Measurements from ENCODE around the gene METAP1D. TPM values are rescaled to one million over a fixed set of nuclear protein-coding genes. Genes with fewer than 3 reads are reported as not detected.

METAP1D gene
- total RNA-seq, 1 experiment from 2014 or later = 20.7 TPM

DNA sequence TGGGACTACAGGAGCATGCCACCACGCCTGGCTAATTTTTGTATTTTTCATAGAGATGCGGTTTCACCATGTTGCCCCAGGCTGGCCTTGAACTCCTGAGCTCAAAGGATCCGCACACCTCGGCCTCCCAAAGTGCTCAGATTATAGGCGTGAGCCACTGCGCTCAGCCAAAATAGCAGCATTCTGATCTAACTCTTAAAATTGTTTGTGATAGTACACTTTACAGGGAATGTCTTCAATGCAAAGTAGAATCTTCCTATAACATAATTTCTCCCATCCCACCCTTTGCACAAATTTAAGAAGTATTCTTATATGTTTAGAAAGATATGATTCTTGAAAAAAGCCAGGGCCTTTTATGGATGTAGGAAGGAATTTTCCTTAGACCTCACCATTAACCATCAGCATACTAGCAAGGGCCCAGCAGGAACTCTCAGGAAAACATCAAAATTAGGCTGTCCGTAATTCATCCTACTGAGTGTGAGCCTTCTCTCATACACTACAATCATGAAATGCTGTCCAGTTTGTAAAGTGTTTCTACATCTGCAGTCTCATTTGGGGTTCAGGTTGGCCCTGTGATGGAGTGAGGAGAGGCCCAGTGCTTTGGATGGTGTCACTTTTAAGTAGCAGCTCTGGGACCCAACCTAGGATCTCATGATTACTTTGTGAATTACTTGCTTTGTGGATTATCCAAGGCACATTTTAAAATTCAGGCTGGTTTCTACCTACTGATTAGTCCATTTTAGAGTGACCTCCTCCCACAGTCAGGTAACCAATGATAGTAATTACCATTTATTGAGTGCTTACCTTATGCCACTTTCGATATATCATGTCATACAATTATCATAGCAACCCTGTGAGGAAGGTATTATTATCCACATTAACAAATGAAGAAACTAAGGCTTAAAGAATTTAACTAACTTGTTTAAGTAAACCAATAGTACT, 48.1 kb downstream of the METAP1D start:
- no peak overlapping the region for H3K27ac ChIP-seq (ENCODE audit: low read length)
- H2AFZ ChIP-seq (ENCODE audit: low read length) = no peak overlapping the region
- H3K79me2 ChIP-seq (ENCODE audit: low read length) = no peaks in the 10 kb centered on the region
- no peak for DNase-seq
- no peaks in the 10 kb centered on the region for H3K27me3 ChIP-seq (ENCODE audit: low read length)
- no peak overlapping the region for H3K9ac ChIP-seq (ENCODE audit: low read length)
- H3K36me3 ChIP-seq (ENCODE audit: insufficient read depth, low read length) = no peaks in the 10 kb centered on the region
- no peaks in the 10 kb centered on the region for H3K4me1 ChIP-seq (ENCODE audit: low read length)
- no peak overlapping the region for H3K4me2 ChIP-seq (ENCODE audit: low read depth, low read length, poor library complexity, severe bottlenecking)
- no peaks in the 10 kb centered on the region for H3K9me3 ChIP-seq (ENCODE audit: low read length)
- H4K20me1 ChIP-seq (ENCODE audit: insufficient read depth, low read depth, low read length) = no peaks in the 10 kb centered on the region
- no peak overlapping the region for H3K4me3 ChIP-seq (ENCODE audit: low read length)
- 0 out of 2 replicates have a peak, but pooled peaks cover 3% of the 10 kb centered on the region for H3K9me2 ChIP-seq (replicated peaks; ENCODE audit: insufficient read depth, low read length)

DNA sequence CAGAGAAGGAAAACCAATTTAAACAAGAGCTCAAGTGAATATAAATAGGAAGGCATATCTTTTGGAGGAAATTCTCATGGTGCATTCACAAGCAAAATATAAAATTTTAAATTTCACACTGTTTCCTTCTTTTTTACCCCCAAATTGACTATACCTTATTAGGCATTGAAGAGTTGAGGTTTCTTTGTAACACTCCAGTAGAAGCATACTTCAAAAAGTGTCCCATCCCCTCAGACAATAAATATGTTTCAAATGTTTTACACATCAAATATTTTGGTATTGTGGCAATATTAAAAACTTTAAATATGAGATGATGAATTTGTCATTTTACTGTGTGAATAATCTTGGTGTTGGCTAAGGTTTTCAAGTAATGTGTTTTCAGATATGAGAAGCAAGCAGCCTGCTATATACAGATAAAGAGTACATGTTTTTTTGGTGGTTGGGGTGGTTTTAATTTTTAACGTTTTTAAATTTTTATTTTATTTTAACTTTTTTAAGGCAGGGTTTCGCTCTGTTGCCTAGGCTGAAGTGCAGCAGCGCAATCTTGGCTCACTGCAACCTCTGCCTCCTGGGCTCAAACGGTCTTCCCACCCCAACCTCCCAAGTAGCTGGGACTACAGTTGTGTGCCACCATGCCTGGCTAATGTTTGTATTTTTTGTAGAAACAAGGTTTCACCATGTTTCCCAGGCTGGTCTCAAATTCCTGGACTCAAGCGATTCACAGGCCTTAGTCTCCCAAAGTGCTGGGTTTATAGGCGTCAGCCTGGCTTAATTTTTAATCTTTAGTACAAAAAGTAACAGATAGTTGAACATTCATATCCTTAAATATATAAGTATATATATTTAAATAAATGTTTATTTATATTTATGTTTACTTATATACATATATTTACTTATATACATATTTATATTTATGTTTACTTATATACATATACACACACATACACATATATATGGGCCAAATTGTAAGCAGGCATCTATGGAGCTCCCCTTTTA, 49.1 kb downstream of the METAP1D start:
- Histone ChIP-seq H3K9me2 (replicated peaks; ENCODE audit: insufficient read depth, low read length) (no peaks in the 10 kb centered on the region), H3K4me3 (ENCODE audit: low read length) (no peak overlapping the region), H3K36me3 (ENCODE audit: insufficient read depth, low read length) (no peaks in the 10 kb centered on the region), H3K4me1 (ENCODE audit: low read length) (no peaks in the 10 kb centered on the region), H2AFZ (ENCODE audit: low read length) (no peak overlapping the region), H3K9ac (ENCODE audit: low read length) (no peak overlapping the region), H3K27ac (ENCODE audit: low read length) (no peak overlapping the region), H3K79me2 (ENCODE audit: low read length) (no peaks in the 10 kb centered on the region), H3K9me3 (ENCODE audit: low read length) (no peaks in the 10 kb centered on the region), H3K4me2 (ENCODE audit: low read depth, low read length, poor library complexity, severe bottlenecking) (no peak overlapping the region), H4K20me1 (ENCODE audit: insufficient read depth, low read depth, low read length) (no peaks in the 10 kb centered on the region), H3K27me3 (ENCODE audit: low read length) (no peaks in the 10 kb centered on the region)
- no peak for DNase-seq

DNA sequence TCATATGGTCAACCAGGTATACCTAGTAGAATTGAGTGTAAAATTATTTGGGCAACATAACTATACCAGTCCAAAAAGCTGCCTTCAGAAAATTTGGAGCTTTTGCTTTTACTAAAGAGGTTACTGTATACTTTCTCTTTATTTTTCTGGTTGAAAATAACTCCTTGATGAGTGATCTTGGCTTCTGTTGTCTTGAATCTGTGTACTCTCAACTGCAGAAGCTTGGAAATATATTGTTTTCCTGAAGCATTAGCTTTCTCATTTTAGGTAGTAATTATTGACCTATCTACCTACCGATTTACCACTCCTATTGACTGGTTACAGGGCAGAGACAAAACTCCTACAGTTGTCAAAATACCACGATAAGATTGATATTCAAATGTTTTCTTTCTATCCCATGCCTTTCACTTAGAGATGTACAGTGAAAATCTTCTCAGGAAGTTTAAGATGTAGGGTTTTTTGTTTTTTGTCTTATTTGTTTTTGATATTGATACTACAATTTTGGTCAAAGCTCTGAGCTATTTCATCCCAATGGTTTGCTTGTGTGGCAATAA, 49.9 kb downstream of the METAP1D start:
- H3K27ac ChIP-seq (ENCODE audit: low read length) = no peak overlapping the region
- no peaks in the 10 kb centered on the region for H3K36me3 ChIP-seq (ENCODE audit: insufficient read depth, low read length)
- H3K4me3 ChIP-seq (ENCODE audit: low read length) = no peak overlapping the region
- no peaks in the 10 kb centered on the region for H4K20me1 ChIP-seq (ENCODE audit: insufficient read depth, low read depth, low read length)
- no peaks in the 10 kb centered on the region for H3K9me3 ChIP-seq (ENCODE audit: low read length)
- no peaks in the 10 kb centered on the region for H3K4me1 ChIP-seq (ENCODE audit: low read length)
- H3K4me2 ChIP-seq (ENCODE audit: low read depth, low read length, poor library complexity, severe bottlenecking) = no peak overlapping the region
- no peak for DNase-seq
- no peaks in the 10 kb centered on the region for H3K9me2 ChIP-seq (replicated peaks; ENCODE audit: insufficient read depth, low read length)
- H2AFZ ChIP-seq (ENCODE audit: low read length) = no peak overlapping the region
- H3K79me2 ChIP-seq (ENCODE audit: low read length) = no peaks in the 10 kb centered on the region
- no peak overlapping the region for H3K9ac ChIP-seq (ENCODE audit: low read length)
- no peaks in the 10 kb centered on the region for H3K27me3 ChIP-seq (ENCODE audit: low read length)

DNA sequence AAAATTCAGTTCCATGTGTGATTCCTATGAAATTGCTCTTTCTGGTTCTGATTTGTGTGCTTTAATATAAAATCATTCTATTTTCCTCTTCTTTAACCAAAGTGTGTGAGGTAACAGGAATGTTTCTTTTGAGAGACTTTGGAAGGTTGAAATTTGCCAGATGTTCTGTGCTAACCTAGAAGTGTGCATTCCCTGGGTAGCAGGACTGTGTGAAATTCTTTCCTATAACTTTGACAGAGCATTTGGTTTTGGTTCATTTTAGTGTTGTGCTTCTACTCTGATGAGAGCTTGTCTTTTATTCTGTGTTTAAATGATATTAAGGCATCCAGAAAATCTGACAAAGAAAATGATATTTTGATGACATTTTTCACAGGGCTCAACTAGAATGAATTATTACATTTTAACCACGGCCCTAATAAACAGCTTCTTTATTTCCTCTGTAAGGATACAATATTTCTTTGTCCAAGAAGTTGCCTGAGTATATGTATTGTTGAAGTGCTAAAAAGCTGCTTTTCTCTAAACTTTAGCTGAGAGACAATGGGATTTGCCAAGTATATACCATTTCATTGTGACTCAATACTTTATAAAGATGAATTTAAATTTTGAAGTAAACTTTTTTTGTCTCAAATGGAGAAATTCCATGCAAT, 50.8 kb downstream of the METAP1D start:
- H2AFZ ChIP-seq (ENCODE audit: low read length) = no peak overlapping the region
- H3K9me2 ChIP-seq (replicated peaks; ENCODE audit: insufficient read depth, low read length) = no peaks in the 10 kb centered on the region

DNA sequence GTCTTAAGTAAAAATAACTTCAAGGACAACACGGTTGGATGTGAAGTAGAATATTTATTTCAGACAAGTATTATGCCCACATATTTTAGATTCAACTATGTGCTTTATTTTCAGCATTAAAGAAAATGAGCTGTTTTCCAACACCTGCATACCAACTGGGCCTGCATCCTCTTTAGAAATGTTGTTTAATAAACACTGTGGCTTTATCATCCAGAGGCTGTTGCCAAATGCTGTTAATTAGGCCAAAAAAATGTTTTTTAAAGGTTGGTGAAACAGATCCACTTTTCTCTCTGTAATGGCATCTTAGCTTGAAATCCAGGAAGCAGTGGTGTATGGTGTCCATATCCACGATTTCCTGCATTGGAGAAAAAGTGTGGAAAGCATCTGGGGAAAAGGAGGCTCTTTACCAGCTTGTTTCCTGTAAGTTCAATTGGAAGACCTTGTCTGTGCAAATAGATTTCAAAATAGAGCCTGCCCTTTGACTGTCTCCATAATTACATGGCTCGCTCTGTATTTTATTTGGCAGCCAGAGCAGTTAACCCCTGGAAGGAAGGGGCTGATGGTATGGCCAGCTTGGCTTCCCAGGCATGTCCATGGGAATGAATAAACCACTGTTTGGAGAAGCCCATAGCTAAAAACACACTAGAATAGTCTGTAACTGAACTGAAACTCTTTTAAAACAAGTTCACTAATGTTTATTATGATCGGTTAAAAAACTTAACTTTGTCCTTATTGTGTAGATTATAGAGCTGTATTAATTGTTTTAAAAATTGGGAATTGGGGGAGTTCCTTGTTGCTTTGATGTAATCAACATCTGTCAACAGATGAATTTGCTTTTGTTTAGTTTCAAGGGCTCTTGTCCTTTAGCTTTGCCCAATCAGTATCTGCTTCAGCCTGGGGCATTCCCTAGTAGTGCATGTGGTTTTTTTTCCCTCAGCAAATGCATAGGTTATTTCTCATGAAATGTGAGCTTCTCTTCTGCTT, 52.5 kb downstream of the METAP1D start:
- Histone ChIP-seq H3K4me2 (ENCODE audit: low read depth, low read length, poor library complexity, severe bottlenecking) (no peak overlapping the region), H3K27ac (ENCODE audit: low read length) (no peak overlapping the region), H3K27me3 (ENCODE audit: low read length) (no peaks in the 10 kb centered on the region), H3K9me3 (ENCODE audit: low read length) (no peaks in the 10 kb centered on the region), H3K9me2 (replicated peaks; ENCODE audit: insufficient read depth, low read length) (no peaks in the 10 kb centered on the region), H3K36me3 (ENCODE audit: insufficient read depth, low read length) (no peaks in the 10 kb centered on the region), H2AFZ (ENCODE audit: low read length) (no peak overlapping the region), H4K20me1 (ENCODE audit: insufficient read depth, low read depth, low read length) (no peaks in the 10 kb centered on the region), H3K9ac (ENCODE audit: low read length) (no peak overlapping the region), H3K79me2 (ENCODE audit: low read length) (no peaks in the 10 kb centered on the region), H3K4me1 (ENCODE audit: low read length) (peaks cover 4% of the 10 kb centered on the region), H3K4me3 (ENCODE audit: low read length) (no peak overlapping the region)
- DNase-seq = no peak

More for the DNA sequence above, 50.8 kb downstream of the METAP1D start:
- Histone ChIP-seq H3K4me3 (ENCODE audit: low read length) (no peak overlapping the region), H3K79me2 (ENCODE audit: low read length) (no peaks in the 10 kb centered on the region), H3K9me3 (ENCODE audit: low read length) (no peaks in the 10 kb centered on the region), H4K20me1 (ENCODE audit: insufficient read depth, low read depth, low read length) (no peaks in the 10 kb centered on the region), H3K36me3 (ENCODE audit: insufficient read depth, low read length) (no peaks in the 10 kb centered on the region), H3K4me1 (ENCODE audit: low read length) (peaks cover 4% of the 10 kb centered on the region), H3K27ac (ENCODE audit: low read length) (no peak overlapping the region), H3K9ac (ENCODE audit: low read length) (no peak overlapping the region), H3K27me3 (ENCODE audit: low read length) (no peaks in the 10 kb centered on the region), H3K4me2 (ENCODE audit: low read depth, low read length, poor library complexity, severe bottlenecking) (no peak overlapping the region)
- no peak for DNase-seq

DNA sequence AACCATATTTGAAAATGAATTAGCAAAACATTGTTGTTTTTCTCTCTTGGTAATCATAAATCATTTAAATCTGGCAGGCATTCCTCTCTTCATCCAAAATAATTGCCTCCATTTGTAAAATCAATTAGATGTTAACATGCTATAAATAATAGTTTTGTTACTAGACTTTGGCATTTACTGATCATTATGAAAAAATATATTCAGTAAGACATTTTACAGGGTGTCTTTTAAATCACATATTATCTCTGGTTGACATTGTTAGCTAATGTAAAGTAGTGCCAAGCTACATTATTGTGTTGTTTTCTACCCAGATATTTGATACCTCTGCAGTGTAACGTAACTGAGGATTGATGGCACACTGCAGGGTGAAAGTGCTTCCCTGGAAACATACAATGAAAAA, 53.7 kb downstream of the METAP1D start:
- Histone ChIP-seq H2AFZ (ENCODE audit: low read length) (no peak overlapping the region), H3K9me2 (replicated peaks; ENCODE audit: insufficient read depth, low read length) (no peaks in the 10 kb centered on the region), H3K4me3 (ENCODE audit: low read length) (no peak overlapping the region), H3K4me1 (ENCODE audit: low read length) (peaks cover 4% of the 10 kb centered on the region), H3K36me3 (ENCODE audit: insufficient read depth, low read length) (no peaks in the 10 kb centered on the region), H3K9me3 (ENCODE audit: low read length) (no peaks in the 10 kb centered on the region), H3K27me3 (ENCODE audit: low read length) (no peaks in the 10 kb centered on the region), H3K27ac (ENCODE audit: low read length) (no peak overlapping the region), H4K20me1 (ENCODE audit: insufficient read depth, low read depth, low read length) (no peaks in the 10 kb centered on the region), H3K9ac (ENCODE audit: low read length) (no peak overlapping the region), H3K79me2 (ENCODE audit: low read length) (no peaks in the 10 kb centered on the region), H3K4me2 (ENCODE audit: low read depth, low read length, poor library complexity, severe bottlenecking) (no peak overlapping the region)
- DNase-seq = no peak

DNA sequence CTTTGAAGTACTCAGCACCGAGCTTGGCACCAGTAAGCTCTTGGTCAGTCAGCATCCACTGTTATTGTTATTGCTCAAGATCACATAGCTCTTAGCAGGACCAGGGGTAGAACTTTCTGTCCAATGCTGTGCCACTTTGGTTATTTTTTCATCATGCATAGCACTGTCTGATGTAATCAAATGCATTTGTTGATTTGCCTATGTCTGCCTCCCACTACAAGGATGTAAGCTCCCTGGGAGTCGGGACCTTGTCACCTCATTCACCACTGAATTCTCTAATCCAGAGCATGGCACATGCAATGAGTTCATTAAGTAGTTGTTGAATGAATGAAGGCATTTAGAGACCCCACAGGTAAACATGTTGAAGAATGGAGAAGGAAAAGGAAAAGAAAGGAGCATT, 56.5 kb downstream of the METAP1D start:
- H3K36me3 ChIP-seq (ENCODE audit: insufficient read depth, low read length) = no peaks in the 10 kb centered on the region
- no peak overlapping the region for H2AFZ ChIP-seq (ENCODE audit: low read length)
- H3K4me1 ChIP-seq (ENCODE audit: low read length) = peaks cover 11% of the 10 kb centered on the region
- no peak overlapping the region for H3K4me3 ChIP-seq (ENCODE audit: low read length)
- H3K4me2 ChIP-seq (ENCODE audit: low read depth, low read length, poor library complexity, severe bottlenecking) = no peak overlapping the region
- no peak overlapping the region for H3K9ac ChIP-seq (ENCODE audit: low read length)
- H3K27me3 ChIP-seq (ENCODE audit: low read length) = no peaks in the 10 kb centered on the region
- H3K27ac ChIP-seq (ENCODE audit: low read length) = no peak overlapping the region
- H3K79me2 ChIP-seq (ENCODE audit: low read length) = no peaks in the 10 kb centered on the region
- H4K20me1 ChIP-seq (ENCODE audit: insufficient read depth, low read depth, low read length) = no peaks in the 10 kb centered on the region
- H3K9me2 ChIP-seq (replicated peaks; ENCODE audit: insufficient read depth, low read length) = no peaks in the 10 kb centered on the region
- H3K9me3 ChIP-seq (ENCODE audit: low read length) = no peaks in the 10 kb centered on the region
- DNase-seq = no peak

Data from Karpas-422 (cell line).